ENCODE measurements around the gene MAGI2.

GRCh38 chr7:79096361-79096805, 357.1 kb downstream of the MAGI2 start:
- TF ChIP-seq POLR2A (IDR thresholded peaks at IDR 0.05), result no peak
- TF ChIP-seq POLR2AphosphoS5 (IDR thresholded peaks at IDR 0.05), result no peak
- TF ChIP-seq, protein P1, sequence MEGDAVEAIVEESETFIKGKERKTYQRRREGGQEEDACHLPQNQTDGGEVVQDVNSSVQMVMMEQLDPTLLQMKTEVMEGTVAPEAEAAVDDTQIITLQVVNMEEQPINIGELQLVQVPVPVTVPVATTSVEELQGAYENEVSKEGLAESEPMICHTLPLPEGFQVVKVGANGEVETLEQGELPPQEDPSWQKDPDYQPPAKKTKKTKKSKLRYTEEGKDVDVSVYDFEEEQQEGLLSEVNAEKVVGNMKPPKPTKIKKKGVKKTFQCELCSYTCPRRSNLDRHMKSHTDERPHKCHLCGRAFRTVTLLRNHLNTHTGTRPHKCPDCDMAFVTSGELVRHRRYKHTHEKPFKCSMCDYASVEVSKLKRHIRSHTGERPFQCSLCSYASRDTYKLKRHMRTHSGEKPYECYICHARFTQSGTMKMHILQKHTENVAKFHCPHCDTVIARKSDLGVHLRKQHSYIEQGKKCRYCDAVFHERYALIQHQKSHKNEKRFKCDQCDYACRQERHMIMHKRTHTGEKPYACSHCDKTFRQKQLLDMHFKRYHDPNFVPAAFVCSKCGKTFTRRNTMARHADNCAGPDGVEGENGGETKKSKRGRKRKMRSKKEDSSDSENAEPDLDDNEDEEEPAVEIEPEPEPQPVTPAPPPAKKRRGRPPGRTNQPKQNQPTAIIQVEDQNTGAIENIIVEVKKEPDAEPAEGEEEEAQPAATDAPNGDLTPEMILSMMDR (IDR thresholded peaks at IDR 0.05), result no peak
- TF ChIP-seq EP300 (IDR thresholded peaks at IDR 0.05), result no peak
